Activated T-cell treated with anti-CD3 and anti-CD28 coated beads for 24 hours (primary cell): Measurements from ENCODE around the gene AKT1.
A peak's percentile ranks its signal among the peaks of the same experiment; 100 is the strongest.
"Not testable (repeated sequence)": the region's sequence is repeated elsewhere in the genome, so short reads cannot be mapped to it uniquely, and the experiment has no call there.

Experiments used
- DNase-seq: peaks from one replicate; pipeline ENCODE4 v3.0.0-alpha.2; 2020; ENCODE audit warnings: low read depth

AKT1 gene

DNA sequence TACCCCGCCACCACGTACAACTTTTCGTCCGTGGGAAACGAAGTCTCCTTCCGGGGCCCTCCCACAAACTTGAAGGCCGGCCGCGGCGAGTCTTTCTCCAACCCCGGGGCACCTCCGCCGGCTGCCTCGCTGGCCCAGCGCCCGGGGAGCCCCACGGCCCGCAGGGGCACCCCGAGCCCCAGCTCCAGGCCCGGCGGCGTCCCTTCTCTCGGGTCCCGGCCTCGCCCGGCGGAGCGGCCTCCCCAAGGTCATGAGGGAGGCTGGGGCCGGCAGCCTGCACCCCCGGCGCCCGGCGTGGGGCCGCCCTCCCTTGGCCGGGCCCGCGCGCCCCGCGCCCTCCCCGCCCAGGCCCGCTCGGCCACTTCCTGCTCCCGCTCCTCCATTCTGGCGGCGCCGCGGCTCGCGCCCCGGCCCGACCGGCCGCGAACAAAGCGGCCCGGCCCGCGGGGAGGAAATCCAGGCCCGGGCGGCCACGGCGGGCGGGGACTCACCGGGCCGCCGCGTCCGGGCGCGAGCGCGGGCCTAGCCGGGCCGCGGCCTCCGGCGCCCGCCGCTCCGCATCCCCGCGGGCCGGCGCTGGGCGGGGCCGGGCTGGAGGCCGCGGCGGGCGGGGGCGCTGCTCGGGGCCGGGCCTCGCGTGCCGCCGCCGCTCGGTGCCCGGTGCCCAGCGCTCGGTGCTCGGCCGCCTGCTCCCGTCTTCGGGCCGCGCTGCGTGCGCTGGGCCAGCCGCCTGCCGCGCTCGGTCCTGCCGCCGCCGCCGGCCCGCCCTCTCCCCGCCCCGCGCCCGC, at the start of gene AKT1:
TSS of gene AKT1 (minus strand) at position 756 of the 788 bp plus-strand sequence. CDS start 3,105 bp downstream, outside the sequence.
- no peak for DNase-seq

DNA sequence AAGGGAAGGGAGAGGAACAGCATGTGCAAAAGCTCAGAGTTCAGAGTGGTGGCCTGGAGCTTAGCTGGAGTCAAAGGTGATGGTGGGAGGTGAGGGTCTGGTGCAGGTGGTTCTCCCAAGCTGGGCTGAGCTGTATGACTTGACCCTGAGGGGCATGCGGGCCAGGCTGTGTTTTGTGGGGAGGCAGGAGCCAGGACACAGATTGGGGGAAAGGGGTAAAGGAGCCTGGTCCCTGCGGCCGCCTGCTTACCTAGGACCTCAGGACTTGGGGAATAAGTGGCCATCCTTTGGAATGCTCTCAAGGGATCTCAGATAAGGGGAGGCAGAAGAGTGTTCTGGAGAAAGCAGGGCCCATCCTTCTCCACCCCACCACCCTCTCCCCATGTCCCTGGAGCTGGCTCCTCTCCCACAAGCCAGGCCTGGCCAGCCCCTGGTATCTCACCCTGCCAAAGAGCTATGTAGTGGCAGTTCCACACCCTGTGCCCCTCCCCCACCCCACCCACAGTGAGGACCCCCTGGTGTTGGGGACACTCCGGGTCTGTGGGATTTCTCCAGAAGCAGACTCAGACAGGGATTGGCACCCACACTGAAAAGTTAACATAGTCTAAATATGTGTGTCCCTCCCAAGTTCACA, 49.6 kb upstream of the AKT1 start:
- no peak for DNase-seq

DNA sequence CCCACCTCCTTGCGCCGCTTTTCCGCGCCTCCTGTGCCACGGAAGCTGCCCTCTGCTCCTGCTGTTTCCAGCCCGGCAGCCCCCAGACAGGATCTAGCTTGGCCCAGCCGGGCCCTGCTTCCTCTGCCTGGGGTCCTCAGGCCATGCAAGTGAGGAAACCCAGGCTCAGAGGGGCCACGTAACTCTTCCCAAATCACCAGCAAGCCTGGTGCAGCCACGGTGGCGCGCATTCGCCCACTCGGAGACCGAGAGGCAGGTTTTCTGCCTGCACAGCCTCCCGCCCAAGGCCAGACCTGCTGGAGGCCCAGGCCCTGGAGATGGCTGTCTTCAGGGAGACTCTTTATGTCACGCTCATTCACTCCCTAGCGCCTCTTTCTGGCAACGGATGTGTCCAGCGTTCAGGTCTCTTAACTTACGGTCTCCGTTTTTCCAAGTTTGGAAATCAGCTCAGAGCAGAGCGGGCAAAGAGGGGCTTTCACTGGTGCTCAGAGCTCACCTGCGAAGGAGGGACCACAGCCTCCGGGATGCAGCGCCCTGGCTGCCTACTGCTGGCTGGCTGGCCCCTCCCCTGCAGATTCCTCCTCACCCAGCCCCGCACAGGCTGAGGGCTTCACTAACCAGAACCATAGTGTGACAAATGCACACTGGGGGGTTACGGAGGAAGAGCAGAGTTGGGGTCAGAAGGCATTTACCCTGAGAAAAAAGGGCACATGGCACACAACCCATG, 48.9 kb upstream of the AKT1 start:
- DNase-seq: no peak

DNA sequence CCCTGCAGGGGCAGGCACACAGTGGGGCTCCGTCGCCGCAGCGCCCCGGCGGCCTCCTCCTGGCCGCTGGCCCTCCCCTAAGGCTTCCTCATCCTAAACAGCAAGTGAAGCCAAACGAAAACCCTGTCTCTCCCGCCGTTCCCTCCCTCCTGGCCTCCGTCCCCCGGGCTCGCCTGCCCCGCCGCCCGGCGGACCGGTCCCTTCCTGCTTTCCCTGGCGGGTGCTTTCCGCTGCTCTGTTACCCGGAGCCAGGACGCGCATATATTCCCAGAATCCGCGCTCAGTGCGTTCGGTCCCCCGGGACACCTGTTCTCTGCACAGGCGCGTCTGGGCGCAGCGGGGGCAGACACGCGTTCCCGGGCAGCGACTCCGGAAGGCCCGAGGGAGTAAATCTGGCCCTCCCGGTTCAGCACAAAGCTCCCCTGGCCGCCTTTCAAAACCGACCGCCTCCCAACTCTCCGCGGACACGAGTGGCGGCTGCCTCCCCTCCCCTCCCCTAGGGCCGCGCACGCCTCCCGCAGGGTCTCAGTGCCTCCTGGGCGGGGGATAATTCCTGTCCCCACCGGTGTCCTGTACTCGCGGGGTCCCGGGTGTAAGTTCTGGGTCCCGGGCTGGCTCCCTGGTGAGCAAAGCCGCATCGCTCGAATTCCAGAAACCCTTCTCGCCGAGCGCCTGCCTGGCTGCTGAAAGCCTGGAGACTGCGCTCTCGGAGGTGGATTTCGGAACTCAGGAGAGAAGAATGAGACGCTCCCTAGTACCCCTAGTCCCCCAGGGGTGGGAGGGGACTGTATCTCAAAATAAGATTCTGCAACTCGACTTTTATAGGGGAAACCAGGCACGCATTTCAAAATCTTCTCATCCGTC, 48.1 kb upstream of the AKT1 start:
- no peak for DNase-seq

DNA sequence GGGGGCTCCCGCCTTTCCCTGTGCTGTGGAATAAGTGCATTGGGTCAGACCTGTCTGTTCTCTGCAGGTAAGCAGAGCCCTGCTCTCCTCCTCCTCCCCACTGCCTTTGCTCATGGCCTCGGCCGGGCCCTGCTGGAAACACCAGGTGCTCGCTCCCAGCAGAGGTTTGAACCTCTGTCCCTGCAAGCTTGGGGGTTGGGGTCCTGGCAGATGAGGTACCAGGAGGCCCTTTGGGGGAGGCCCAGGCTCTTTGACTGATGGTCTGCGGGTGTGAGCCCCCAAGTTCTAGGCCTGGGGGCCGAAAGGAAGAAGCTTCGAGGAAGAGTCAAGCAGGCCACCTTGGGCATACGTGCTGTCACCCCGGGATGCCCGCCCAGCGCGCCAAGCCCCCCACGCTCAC, 47.5 kb upstream of the AKT1 start:
- DNase-seq: no peak

DNA sequence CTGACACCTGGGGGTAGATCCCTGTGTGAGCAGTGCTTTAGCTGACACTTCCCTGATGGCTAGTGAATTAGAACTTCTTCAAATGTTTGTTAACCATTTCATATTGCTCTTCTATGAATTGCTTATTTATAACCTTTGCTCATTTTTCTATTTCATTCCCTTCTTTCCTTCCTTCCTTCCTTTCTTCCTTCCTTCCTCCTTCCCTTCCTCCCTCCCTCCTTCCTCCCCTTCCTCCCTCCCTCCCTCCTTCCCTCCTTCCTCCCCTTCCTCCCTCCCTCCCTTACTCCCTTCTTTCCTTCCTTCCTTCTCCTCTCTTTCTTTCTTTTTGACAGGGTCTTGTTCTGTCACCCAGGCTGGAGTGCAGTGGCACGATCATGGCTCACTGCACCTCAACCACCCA, 46.2 kb upstream of the AKT1 start:
- no peak for DNase-seq

DNA sequence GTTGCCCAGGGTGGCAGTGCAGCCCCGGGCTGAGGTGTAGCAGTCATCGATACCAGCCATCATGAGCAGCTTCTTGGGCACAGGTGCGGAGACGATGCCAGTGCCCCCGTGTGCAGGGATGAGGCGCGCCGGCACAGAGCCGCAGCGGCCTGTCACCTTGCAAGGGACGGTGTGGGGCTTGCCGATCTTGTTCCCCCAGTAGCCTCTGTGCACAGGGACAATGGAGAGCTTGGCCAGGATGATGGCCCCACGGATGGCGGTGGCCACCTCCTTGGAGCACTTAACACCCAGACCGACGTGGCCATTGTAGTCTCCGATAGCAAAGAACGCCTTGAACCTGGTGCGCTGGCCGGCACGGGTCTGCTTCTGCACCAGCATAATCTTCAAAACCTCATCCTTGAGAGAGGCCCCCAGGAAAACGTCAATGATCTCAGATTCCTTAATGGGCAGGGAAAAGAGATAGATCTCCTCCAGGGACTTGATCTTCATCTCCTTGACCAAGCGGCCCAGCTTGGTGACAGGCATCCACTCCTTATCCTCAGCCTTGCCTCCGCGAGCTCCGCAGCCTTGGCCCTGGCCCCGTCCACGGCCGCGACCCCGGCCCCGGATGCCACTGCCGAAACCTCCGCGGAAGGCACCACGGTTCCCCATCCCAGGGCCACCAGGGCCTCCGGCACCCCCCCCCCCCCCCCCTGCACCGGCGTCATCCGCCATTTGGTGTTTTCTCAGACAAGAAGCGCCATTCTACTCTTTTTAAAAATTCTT, 40.8 kb upstream of the AKT1 start:
- DNase-seq: not testable (repeated sequence)

DNA sequence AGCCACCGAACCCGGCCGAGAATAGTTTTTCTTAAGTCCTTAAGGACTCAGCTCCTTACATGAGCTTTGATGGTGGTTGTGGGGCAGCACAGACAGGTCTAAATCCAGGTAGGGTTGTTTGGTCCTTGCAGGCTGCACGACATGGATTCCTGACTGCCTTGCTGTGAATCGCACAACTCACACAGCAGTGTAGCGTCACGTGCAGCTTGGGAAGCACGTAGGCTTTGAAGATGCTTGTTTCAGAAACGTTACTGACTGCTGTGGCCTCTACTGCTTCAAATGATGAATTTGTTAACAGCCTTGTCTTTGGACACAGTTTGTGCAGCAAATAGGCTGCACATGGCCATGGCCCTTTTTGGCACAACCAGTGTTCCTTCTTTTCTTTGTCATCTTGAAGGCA, 35.2 kb upstream of the AKT1 start:
- no peak for DNase-seq

DNA sequence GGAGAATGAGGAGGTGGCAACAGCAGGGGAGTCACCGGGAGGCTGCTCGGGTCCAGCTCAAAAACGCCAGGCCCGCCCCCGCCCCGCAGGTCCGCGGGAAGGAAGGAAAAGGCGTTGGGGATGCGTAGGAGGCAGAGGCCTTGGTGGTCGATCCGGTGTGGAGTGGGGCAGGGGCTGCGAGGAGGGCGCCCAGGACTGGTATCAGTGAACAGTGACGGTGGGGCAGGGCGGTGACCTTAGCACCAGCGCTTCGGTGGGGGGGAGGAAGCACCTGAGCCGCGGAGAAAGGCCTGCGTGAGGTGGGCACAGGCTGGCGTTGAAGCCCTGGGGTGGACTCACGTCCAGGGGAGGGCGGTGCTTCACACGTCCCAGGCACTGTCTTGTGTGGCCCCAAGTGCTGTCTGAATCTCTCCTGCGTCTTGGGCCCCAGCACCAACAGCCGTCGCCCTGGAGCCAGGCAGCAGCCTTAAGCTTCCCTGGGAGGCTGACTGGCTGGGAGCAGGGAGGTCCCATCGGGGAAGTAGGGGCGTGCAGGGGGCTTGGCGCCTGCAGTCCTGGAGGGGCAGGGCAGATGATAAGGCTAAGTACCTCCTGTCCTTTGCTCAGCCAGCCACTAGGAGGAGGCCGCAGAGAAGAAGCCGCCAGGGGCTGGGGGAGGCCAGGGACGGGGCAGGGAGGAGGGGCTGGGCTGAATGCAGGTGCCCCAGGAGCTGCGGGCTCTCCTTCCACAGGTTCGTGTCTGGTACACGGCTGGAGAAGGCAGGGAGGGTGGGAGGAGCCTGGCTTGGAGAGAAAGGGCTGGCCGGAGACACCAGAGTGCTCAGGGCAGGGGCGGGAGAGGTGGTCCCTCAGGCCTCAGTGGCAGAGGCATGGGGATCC, 31.9 kb upstream of the AKT1 start:
- peak; percentile 30 for DNase-seq

DNA sequence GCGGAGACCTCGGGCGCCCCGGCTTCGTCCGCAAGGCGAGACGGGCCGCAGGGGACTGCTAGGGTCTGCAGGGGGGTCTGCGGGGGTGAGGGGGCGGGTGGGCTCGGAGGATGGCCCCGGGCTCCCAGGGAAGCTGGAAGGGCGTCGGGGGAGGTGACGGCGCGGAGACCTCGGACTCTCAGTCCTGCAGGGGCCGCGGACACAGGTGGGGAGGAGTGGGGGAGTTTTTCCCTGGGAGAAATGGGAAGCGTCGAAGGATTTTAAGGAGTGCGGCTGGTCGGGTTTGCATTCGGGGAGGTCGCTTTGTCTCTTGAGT, 31.3 kb upstream of the AKT1 start:
- no peak for DNase-seq

DNA sequence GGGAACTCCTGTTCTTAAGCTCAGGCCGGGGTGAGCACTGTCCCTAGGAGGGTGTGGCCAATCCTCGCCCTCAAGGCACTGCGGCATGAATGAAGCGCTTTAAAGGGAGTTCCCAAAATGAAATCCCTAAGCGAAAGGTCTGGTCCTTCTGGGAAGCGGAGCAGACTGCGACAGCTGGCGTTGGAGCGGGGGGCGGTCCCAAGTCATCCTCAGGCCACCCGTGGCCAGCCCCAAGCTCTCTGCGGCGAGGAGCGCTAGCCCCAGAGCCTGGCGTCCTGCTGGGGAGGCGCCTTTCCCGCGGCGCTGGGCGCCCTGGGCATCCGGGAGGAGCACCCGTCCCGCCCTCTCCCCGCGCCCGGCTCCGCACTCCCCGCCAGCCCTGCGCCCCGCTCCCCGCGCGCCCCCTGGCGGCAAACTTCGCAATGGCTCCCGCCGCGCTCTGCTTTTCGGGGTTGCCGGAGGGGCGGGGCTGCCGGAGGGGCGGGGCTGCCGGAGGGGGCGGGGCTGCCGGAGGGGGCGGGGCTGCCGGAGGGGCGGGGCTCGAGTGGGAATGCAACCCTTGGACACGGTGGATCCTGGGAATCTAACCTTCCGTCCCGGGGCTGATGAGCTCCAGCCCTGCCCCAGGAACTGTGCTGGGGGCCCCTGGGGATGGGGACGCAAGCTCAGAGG, 30.8 kb upstream of the AKT1 start:
- peak; percentile 90 for DNase-seq

DNA sequence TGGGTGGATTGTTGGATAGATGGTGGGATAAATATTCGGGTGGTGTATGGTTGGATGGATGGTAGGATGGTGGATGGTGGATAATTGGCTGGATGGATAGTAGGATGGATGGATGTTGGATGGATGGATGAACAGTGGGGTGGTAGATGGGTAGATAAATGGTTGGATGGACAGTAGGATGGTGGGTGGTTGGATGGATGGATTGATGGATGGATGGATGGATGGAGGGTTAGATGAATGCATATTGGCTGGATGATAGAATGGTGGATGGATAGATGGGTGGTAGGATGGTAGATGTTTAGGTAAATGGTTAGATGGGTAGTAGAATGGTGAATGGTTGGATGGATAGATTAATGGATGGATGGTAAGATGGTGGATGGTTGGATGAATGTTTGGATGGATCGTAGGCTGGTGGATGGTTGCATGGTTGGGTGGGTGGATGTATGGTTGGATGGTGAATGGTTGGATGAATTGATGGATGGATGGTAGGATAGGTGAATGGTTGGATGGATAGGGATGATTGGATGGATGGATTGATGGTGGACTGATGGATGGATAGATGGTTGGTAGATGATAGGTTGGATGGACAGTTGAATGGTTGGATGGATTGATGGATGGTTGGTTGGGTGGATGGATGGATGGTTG, 28.9 kb upstream of the AKT1 start:
- no peak for DNase-seq

DNA sequence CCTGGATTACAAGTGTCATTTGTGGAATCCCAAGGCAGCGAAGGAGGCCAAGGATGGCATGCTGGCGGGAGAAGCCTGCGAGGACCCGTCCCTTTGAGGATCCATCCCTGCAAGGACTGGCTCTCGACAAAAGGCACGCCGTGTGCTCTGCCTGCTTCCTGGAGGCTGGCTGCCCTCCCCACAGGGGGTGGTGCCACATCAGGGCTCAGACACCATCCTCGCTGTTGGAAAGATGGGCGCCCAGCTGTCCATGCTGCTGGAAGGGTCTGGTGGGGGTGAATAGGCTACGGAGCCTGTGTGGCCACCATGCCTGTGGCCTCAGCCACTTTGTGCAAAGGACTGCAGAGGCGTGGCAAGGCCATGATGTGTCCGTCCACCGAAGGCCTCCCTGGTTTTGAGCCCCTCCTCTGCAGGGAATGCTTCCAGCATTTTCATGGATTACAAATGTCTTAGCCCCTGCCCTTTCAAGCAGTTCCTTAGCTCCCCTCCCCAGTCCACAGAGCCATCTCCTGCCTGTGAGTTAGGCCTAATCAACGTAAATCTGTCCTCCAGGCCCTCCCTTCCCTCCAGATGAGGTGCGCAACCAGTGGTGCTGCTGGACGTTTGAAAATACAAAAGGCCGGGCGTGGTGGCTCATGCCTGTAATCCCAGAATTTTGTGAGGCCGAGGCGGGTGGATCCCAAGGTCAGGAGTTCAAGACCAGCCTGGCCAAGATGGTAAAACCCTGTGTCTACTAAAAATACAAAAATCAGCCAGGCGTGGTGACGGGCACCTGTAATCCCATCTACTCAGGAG, 27.5 kb upstream of the AKT1 start:
- no peak for DNase-seq

DNA sequence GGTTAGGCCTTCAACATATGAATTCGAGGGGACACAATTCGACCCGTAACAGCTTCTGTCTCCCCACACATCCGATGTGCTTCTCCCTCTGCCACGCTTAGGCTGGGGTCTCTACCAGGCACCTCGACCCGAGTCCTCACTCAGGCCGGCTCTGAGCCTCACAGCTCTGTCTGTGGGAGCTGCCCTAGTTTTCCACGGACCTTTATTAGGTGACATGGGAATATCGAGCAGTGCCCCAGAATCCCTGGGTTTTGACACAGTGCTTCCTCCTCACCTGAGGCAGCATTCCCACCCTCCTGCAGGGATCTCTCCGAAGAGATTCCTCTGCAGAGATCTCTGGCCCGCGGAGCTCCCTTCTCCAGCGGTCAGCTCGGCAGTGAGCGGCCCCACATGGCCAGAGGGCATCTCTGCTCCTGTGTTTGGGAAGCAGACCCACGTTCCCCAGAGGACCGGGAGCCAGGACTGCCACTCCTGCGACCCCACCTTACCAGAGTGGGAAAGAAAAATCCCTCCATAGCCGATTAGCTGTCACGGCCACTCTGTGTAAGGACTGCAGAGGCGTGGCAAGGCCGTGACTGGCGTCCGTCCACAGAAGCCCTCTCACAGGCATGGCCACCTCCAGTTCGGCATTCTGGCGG, 26.5 kb upstream of the AKT1 start:
- DNase-seq: no peak

DNA sequence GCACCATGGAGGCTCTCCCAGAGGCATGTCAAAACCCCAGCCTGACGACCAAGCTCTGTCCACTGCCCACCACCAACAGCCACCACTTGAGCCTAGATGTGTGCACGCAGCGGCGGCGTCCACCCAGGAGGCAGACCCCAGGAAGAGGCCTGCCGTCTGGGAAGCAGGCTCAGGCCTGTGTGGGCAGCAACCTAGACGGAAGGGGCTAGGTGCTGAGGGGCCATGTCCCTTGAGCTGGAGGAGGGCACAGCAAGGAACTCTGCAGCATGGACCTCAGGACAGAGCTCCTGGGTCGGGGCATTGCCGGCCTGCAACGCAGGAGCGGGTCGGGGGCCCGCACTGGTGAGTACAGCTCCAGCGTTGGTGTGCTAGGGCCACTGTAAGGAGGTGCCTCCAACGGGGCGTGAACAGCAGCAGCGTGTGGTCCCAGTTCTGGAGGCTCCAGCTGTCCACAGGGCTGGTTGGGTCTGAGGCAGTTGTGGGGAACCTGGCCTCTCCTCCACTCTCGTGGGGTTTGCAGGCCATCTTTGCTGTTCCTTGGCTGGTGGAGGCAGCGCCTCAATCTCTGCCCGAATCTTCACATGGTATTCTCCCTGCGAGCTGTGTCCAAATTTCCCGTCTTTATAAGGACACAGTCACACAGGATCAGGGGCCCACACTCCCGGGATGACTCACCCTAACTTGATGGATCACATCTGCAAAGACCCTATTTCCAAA, 25.8 kb upstream of the AKT1 start:
- no peak for DNase-seq

DNA sequence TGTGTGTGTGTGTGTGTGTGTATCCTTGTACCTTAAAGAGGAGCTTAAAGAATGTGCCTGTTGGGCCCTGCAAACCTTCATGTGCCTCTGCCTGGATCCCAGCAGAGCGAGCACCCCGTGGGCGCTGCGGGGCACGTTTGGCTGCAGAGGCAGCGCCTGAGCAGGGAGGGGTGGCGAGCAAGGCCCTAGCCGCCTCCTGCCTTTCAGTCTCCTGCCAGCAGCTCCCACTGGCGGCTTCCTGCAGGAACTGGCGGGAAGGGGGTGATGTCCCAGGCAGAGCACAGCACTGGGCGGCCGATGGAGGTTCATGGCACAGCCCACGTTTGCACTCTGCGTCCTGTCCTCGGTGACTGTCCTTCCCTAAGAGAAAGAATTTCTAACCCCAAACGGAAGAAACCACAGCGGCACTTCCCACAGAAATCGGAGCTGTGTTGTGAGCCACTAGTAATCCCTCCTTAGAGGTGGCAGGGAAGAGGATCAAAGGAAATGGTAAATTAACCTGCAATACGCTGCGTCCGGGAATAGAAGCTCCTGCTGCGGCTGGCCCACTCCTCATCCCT, 25.2 kb upstream of the AKT1 start:
- DNase-seq: no peak

DNA sequence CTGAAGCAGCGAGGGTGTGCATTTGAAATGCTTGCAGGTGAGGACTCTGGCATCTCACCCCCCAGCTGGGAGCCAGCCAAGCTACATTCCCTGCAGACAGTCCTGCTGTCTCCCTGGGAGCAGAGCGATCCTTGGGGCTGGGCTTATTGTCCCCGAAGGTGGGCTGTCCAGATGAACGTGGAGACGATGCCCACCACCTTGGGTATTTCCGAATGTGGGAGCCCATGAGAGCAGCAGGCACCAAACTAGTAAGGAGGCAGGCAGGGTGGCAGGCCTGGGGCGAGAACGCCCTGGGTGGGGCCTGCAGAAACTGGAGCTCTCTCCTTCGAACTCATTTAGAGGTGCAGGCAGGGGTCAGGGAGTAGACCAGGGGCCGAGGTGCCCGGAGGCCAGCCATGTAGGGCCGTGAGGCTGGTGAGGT, 23.8 kb upstream of the AKT1 start:
- no peak for DNase-seq
